22Rv1 (cell line): Measurements from ENCODE around the gene STAMBPL1.

Experiments used
- ZFX ChIP-seq: fragments of 450-650 bp; IDR thresholded peaks from 2 replicates; pipeline ENCODE4 v1.6.1; 2017; ENCODE audit warnings: antibody characterized with exemption, borderline replicate concordance
- TF ChIP-seq, protein P1 (sequence below): fragments of 450-650 bp; IDR thresholded peaks from 2 replicates; pipeline ENCODE4 v1.5.1; 2017; ENCODE audit warnings: mild to moderate bottlenecking

DNA sequence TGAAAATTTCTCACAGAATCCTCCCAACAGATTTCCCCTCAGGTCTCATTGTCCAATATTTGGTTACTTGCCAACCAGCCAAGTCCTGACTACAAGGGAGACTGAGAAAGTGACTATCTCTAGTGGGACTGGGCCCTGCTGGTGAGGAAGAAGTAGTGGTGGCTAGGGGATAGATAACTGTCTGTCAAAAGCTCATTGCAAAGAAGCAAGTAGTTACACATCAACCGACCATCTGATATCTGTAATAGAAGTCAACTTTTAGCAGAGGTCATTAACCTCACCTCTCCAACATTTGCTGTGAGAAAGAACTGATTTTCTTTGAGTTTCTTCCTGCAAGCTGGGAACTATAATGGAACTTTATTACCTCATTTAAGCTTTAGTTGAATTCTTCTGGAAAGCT lies 15.2 kb downstream of the STAMBPL1 start:
- TF ChIP-seq, protein P1, sequence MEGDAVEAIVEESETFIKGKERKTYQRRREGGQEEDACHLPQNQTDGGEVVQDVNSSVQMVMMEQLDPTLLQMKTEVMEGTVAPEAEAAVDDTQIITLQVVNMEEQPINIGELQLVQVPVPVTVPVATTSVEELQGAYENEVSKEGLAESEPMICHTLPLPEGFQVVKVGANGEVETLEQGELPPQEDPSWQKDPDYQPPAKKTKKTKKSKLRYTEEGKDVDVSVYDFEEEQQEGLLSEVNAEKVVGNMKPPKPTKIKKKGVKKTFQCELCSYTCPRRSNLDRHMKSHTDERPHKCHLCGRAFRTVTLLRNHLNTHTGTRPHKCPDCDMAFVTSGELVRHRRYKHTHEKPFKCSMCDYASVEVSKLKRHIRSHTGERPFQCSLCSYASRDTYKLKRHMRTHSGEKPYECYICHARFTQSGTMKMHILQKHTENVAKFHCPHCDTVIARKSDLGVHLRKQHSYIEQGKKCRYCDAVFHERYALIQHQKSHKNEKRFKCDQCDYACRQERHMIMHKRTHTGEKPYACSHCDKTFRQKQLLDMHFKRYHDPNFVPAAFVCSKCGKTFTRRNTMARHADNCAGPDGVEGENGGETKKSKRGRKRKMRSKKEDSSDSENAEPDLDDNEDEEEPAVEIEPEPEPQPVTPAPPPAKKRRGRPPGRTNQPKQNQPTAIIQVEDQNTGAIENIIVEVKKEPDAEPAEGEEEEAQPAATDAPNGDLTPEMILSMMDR = no peak
- no peak for TF ChIP-seq ZFX
